Measurements from ENCODE around the gene VIPR2.
"Not testable (repeated sequence)": the region's sequence is repeated elsewhere in the genome, so short reads cannot be mapped to it uniquely, and the experiment has no call there.

VIPR2 gene

DNA sequence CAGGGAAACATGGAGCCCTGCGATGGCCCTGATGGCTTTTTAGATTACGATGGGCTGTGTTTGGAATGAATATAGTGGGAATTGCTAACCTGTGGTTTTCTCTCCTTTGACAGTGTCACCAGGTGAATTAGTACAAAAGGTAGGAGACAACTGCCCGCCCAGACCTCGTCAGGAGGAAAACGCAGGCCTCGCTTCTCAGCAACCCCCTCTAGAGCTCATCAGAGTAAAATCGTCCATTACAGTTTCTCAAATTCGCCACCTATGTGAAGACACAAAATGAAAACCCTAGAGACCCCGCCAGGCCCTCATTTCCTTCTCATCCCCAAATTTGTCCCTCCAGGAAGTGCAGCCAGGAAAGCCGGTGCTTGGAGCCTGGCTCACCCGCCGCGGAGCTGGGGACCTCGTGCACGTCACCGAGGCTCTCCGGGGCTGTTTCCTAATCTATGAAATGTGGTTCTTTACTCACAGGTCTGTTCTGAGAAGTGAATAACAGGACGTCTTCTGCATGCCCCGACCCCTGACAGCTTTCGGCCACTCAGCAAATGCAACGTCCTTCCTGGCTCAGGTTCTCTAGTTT is 143.7 kb downstream of the VIPR2 start:
- DNase-seq = no peak

DNA sequence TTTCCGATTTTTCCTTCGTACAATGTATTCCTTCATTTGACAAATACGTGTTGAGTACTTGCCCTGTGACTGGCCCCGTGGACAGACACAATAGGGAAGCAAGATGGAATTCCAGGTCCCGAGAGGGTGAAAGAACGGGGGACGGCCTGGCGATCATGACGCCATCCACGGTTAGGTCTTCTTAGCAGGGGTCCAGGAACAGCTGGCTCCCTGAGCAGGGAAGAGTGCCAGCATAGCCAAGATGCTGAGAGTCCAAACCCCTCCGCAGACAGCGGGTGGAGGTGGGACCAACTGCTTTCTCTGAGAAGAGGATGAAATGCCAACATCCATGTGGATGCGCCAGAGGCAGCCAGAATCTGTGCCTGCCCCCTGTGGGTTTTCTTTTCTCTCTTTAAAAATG is 144.6 kb downstream of the VIPR2 start:
- DNase-seq = no peak

DNA sequence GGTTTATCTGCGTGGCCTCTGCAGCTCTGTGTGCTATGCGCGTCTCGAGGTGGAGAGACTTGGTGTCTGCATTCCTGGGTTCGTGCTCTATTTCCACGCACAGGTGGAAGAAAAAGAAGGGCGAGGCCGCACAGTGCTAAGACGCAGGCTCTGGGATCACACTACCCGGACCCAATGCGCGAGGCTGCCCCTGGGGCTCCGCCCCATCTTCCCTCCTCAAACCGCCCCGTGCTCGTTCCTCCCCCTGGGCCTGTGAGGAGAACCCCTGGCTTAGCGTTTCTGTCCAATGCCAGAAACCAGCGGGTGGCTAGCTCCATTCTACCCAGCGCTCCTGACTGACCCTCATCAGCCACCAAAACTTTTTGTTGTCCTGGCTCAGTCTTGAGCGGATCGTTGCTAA is 145.2 kb downstream of the VIPR2 start:
- no peak for DNase-seq

DNA sequence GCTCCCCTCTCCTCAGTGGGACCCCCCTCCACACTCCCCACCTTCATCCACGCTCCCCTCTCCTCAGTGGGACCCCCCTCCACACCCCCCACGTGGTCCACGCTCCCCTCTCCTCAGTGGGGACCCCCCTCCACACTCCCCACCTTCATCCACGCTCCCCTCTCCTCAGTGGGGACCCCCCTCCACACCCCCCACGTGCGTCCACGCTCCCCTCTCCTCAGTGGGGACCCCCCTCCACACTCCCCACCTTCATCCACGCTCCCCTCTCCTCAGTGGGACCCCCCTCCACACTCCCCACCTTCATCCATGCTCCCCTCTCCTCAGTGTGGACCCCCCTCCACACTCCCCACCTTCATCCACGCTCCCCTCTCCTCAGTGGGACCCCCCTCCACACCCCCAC is 146.4 kb downstream of the VIPR2 start:
- not testable (repeated sequence) for DNase-seq

DNA sequence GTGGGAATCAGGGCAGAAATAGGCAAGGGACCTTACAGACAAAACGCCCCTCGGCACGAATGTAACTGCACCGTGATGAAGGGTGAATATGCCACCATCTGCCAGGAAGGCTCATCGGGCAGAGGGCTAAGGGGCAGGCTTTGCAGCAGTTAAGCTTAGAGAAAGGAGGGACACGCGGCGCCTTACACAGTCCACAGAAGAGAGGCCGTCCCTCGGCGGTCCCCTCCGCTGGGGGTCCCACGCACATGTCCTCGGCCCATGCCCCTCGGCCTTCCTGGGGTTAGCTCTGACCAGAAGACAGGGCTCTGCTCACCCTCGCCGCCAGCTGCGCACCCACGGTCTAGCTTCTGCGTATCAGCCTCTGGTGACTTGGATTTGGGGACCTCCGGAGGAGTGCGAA is 147.2 kb downstream of the VIPR2 start:
- DNase-seq = no peak

DNA sequence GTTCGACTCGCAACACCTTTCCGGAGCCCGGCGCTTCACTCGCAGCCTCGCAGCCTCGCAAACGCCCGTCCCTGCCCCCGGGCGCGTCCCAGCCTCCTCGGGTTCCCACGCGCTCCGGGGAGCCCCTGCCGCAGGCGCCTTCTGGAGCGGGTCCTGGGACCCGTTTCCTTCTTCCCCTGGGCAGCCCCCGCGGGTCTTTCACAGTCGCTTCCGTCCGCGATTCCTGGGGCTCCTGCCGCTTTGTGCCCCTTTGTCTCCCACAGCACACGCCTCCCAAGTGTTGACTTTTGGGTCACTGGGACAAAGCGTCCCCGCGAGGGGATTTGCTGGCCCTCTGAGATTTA is 147.6 kb downstream of the VIPR2 start:
- no peak for DNase-seq

DNA sequence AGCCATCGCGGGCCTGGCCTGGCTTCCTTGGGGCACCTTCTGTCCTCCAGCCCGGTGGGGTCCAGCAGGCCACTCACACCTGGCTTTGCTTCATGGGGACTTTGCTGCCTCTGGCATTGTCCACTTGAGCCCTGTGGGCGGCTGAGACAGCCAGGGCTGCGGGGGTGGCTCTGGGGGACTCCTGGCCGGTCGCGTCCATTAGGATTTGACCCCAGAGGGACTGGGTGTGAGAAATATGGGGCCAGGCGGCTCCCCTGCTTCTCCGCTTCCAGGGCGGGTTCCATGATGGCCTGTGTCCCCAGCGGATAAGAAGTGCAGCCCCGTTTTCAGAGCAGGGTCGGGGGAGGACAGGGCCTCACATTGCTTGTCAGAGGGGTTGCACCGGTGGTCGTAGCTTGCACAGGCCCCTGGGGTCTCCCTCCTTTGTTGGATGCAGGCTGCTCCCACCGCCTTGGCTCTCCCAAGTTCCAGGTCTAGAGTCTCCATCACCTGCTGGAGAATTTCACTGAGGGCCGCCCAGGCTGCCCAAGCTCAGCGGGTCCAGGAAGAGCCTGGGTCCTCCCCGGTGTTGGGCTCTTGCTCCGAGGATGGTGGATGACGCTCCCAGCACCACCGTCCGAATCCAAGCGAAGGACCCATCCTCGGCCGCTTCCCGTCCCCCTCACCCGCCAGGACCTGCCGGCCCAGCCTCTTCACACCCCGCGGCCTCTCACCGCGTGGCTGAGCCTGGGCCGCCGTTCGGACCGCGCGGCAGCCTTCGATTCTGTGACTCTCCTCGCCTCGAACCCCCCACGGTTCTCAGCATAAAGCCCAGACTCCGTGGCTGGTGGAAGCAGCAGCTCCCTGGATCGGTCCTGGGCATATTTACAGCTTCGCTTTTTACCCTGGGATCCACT is 148.2 kb downstream of the VIPR2 start:
- DNase-seq = no peak

DNA sequence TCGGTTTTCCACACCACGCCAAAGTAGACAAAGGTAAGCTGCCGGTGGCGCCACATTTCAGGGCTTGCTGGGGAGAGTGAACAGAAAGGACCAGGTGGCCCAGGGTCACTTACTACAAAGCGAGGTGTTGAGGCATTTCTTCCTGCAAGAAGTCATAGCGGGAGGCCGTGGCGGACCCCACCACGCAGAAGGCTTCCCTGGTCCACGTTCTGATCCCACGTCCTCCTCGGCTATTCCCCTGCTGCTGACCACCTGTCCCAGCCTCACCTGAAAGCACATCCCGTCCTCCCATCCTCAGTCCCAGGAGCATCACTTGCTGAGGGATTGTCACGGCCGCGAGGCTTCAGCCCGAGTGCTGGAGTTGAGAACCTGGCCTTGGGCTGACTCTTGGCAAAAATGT is 149.2 kb downstream of the VIPR2 start:
- DNase-seq = no peak

DNA sequence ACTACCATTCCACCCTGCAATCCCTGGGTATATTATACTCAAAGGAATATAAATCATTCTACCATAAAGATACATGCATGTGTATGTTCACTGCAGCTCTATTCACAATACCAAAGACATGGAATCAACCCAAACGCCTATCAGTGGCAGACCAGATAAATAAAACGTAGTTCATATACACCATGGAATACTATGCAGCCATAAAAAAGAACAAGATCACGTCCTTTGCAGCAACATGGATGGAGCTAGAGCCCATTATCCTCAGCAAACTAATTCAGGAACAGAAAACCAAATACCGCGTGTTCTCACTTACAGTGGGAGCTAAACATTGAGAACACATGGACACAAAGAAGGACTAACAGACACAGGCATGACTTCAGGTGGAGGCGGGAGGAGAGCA is 150.0 kb downstream of the VIPR2 start:
- DNase-seq = no peak

DNA sequence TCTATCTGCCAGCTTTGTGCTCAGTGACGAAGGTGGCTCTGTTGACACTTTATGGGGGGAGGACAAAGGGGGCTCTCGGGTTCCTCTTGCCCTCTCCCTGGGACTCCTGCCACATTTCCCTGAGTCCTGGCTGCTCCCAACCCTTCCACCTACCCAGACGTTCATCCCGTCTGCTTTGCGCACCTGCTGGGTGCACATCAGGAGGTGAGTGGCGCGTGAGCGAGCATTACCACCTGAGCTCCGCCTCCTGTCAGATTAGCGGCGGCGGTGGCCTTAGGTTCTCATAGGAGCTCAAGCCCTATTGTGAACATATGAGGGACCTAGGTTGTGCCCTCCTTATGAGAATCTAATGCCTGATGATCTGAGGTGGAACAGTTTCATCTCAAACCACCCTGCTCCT is 151.1 kb downstream of the VIPR2 start:
- no peak for DNase-seq

DNA sequence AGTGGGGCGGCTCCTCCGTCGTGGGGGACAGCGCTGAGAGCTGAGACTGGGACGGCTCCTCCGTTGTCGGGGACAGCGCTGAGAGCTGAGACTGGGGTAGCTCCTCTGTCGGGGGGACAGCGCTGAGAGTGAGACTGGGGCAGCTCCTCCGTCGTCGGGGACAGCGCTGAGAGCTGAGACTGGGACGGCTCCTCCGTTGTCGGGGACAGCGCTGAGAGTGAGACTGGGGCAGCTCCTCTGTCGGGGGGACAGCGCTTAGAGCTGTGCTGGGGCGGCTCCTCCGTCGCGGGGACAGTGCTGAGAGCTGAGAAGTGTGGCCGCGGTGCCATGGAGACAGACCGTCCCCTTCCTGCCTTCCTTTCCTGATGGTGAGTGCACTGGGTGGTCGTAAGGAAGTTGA is 151.9 kb downstream of the VIPR2 start:
- DNase-seq = no peak

DNA sequence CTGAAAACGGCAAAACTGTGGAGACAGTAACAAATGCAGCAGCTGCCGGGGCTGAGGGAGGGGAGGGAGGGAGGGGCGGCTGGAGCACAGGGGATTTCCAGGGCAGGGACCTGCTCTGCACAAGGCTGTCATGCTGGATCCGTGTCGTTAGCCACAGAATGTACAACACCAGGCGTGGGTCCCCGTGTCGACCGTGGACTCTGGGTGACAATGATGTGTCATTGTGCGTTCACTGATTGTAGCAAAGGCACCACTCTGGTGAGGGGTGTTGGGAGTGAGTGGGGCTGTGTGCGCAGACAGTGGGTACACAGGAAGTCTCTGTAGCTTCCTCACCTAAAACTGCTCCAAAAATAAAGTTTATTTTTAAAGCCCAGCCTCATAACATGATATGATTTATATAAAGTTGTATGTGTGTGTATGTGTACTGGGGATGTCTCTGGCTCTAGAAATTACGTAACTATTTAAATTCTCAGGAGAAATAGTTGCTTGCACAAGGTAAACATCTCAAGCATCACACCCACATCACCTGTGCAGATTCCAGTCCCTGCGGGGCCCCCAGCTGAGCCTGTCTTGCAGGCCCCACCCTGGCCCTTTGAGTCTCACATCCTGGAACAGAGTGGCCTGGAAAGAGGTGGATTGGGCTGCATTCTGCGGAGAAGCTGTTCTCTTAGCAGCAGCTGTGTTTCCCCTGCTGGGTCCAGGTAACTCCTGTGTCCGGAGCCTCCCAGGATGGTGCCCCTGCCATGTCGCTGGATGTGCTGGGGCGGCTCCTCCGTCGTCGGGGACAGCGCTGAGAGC is 152.6 kb downstream of the VIPR2 start:
- peak; percentile 24 for DNase-seq

DNA sequence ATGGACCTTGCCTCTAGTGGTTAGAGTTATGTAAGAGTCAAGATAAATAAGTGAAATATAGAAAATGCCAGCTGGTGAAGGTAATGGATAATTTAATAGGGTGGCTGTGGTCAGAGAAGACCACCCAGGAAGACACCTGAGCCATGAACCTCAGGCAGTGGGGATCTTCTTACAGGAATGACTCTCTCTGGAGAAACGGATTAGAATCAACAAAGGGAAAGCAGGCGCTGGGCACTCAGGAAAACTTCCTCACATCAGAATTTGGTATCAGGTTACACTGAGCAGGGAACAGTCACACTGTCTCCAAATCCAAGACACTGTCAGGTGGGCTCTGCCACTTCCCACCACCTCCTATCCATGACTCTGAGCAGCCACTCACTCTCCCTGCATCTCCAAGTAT is 155.7 kb downstream of the VIPR2 start:
- DNase-seq = no peak

DNA sequence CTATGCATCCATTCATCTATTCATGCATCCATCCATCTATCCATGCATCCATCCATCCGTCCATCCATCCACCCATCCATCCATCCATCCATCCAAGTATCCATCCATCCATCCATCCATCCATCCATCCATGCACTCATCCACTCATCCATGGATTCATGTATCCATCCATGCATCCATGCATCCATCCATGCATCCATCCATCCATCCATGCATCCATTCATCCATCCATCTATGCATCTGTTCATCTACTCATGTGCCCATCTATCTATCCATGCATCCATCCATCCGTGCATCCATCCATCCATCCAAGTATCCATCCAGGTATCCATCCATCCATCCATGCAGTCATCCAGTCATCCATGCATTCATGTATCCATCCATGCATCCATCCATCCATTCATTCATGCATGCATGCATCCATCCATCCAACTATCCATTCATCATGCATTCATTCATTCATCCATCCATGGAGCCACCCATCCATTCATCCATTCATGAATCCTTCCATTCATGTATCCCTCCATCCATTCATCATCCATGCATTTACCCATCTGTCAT is 156.3 kb downstream of the VIPR2 start:
- DNase-seq = no peak

DNA sequence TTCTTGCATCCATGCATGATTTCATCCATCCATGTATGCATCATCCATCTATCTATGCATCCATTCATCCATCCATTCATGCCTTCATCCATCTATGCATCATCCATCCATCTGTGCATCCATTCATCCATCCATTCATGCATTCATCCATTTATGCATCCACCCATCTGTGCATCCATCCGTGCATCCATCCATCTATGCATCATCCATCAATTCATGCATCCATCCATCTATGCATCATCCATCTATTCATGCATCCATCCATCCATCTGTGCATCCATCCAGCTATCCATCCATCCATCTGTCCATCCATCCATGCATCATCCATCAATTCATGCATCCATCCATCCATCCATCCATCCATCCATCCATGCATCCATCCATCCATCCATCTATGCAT is 157.0 kb downstream of the VIPR2 start:
- DNase-seq = no peak

DNA sequence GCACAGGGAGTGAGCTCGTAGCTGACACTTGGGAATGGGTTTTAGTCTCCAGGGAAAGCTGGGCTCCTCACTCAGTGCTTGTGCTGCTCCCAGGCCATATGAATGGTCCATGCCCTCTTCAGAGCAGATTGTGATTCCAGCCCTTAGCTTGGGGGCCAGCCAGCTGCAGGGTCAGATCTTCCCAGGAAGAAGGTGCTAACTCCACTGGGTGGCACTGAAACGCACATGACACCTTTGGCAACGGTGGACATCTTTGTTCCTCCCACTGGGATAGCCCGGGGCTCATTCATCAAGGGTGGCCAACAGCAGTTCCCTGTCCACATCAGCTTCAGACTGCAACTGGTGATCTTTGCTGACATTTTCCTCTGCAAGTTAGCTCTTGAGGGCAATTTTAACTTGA is 159.1 kb downstream of the VIPR2 start:
- DNase-seq = no peak

DNA sequence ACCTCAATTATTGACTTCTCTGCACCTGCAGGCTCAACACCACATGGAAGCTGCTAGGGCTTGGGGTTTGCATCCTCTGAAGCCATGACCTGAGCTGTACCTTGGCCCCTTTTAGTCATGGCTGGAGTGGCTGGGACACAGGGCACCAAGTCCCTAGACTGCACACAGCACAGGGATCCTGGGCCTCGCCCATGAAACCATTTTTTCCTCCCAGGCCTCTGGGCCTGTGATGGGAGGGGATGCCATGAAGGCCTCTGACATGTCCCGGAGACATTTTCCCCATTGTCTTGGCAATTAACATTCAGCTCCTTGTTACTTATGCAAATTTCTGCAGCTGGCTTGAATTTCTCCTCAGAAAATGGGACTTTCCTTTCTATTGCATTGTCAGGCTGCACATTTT is 160.7 kb downstream of the VIPR2 start:
- not testable (repeated sequence) for DNase-seq

DNA sequence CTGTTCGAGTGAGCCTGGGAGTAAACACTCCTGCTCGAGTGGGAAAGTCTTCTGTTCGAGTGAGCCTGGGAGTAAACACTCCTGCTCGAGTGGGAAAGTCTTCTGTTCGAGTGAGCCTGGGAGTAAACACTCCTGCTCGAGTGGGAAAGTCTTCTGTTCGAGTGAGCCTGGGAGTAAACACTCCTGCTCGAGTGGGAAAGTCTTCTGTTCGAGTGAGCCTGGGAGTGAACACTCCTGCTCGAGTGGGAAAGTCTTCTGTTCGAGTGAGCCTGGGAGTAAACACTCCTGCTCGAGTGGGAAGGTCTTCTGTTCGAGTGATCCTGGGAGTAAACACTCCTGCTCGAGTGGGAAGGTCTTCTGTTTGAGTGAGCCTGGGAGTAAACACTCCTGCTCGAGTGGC is 162.6 kb downstream of the VIPR2 start:
- DNase-seq = not testable (repeated sequence)

DNA sequence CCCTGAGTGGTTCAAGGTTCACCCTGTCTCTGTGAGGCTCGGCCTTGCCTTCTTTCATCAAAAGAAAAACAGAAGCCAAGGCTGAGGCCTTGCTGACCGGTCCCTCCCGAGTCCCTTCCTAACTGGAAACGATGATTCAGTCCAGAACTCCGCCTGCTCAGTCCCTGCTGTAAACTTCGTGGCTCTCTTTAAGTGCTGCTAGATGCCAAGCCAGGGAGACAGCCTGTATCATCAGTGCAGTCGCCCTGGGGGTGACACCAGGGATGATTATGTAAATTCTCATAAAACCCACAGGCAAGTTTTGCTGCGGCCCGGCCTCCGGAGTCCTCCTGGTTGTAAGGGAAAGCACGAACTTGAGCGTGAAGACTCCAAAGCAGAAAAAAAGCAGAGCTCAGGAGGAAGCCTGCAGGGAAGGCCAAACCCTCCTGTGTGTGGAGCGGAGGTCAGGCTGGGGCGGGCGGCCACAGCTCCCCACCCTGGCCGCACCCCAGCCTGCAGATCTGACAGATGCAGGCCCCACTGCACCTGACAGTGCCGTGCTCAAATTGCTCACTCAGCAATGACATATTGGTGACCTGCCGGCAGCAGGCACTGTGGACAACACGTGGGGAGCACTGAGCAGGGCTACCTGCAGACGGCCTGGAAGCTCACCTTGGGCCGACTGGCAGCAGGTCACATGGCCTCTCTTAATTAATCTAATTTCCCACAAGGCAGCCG is 164.9 kb downstream of the VIPR2 start:
- no peak for DNase-seq

DNA sequence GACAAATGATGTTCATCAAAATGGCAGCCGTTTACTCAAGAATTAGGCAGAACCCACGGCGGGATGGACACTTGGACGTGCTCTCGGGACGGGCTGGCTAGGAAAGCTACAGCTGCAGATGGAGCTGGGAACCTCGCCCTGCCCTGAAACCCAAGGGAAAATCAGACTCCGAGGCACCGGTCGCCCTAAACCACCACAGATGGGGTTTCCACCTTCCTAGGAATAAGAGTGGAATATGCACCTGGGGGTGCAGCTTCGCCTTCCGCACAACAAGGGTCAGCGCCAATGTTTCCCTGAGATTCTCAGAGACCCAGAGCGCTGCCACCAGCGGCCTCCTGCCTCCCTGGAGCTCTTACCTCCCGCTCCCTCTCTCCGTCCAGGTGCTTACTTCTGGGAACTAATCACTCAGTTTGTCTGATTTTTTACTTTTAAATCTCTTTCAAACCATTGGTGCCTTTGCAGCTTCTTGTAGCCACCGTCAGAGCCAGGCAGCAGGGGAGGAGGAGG is 165.6 kb downstream of the VIPR2 start:
- no peak for DNase-seq

All from NCI-H748 treated with DMSO at 0.1 percent for 48 hours (cell line).